DMS53 treated with DMSO at 0.1 percent for 48 hours (cell line): ENCODE measurements around the gene RAB5IF.
A peak's percentile ranks its signal among the peaks of the same experiment; 100 is the strongest.
"Not testable (repeated sequence)": the region's sequence is repeated elsewhere in the genome, so short reads cannot be mapped to it uniquely, and the experiment has no call there.

Source experiments
- DNase-seq: peaks from one replicate; lab custom pipeline; 2025; ENCODE audit not compliant: unreplicated experiment; lab: John Stamatoyannopoulos, UW

RAB5IF gene

GRCh38 chr20:36585410-36586125, 20.0 kb upstream of the RAB5IF start:
- no peak for DNase-seq

DNA sequence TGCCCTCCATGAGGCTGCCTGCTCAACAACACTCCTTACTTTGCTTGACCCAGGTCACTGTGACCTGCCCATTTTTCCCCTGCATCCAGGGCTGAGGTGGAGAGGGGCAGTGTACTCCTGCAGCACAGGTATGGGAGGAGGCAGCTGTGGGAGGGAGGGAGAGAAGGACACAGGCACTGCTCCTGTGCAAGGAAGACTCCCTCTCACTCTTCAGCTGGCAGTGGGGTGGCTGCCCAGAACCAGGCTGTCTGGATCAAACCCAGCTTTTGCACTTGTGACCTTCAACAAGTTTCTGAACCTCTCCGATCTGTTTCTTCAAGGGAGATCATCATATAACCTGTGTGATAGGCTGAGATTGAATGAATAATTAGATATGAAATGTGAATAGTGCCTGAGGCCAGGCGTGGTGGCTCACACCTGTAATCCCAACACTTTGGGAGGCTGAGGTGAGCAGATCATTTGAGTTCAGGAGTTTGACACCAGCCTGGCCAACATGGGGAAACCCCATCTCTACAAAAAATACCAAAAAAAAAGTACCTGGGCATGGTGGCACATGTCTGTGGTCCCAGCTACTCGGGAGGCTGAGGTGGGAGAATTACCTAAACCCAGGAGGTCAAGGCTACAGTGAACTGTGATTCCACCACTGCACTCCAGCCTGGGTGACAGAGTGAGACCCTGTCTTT, 18.1 kb upstream of the RAB5IF start:
- DNase-seq, result no peak

GRCh38 chr20:36591281-36591680, 14.3 kb upstream of the RAB5IF start:
- DNase-seq, result no peak

GRCh38 chr20:36591854-36592641, 13.5 kb upstream of the RAB5IF start:
- DNase-seq, result no peak

GRCh38 chr20:36593347-36593929, 12.1 kb upstream of the RAB5IF start:
- no peak for DNase-seq

DNA sequence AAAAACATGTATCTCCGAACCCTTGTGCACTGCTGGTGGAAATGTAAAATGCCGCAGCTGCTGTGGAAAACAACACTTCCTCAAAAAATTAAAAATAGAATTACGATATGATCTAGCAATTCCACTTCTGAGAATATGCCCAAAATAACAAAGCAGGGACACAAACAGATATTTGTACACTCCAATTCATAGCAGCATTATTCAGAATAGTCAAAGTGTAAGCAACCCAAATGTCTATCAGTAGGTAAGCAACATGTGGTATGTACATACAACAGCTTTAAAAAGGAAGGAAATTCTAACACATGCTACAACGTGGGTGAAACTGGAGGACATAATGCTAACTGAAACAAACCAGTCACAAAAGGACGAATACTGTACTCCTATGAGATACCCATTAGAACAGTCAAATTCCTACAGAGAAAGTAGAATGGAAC, 5.7 kb upstream of the RAB5IF start:
- DNase-seq, result no peak

DNA sequence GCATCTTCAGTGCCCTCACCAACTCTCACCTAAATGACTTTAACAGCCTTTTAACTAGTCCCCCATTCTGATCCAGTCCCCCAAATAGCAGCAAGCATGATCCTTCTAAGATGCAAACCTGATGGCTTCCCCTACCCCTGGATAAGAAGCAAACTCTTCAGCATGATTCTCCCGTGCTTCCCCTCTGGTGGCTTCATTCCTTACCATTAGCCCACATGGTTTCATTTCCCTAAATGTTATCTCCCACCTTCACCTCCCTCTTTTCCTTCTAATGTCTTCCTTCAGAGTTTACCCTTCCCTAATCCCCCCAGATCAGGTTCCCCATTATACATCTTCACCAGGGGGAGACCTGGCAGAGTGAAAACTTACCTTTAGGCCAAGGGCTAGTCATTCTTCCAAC, 4.0 kb upstream of the RAB5IF start:
- no peak for DNase-seq

DNA sequence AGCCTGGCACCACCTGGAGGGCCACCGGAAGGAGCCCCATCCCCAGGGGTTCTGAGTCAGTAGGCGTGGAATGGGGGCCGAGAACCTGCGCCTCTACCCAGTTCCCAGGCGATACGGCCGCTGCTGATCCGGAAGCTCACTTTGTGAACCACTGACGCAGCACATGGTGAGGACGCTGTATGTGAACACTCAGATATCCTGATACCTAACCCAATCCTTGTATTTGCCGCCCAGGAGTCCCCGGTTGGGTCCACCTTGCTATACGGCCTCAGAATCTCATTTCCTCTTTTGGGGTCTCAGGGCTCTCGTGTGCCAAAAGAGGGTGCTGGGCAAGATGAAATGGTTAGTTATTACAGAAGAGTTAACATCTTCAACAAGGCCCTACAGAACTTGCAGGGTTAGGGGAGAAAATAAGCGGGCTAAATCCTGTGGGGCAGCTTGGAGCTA, 604 bp upstream of the RAB5IF start:
- DNase-seq, result peak; percentile 73

GRCh38 chr20:36606158-36607066, 833 bp downstream of the RAB5IF start:
- no peak for DNase-seq

GRCh38 chr20:36607586-36608387, 2.2 kb downstream of the RAB5IF start:
- DNase-seq, result no peak

GRCh38 chr20:36608388-36608728, 2.8 kb downstream of the RAB5IF start:
- DNase-seq, result not testable (repeated sequence)

- DNase-seq, result no peak
Observed at GRCh38 chr20:36611625-36612024, 6.0 kb downstream of the RAB5IF start.

DNA sequence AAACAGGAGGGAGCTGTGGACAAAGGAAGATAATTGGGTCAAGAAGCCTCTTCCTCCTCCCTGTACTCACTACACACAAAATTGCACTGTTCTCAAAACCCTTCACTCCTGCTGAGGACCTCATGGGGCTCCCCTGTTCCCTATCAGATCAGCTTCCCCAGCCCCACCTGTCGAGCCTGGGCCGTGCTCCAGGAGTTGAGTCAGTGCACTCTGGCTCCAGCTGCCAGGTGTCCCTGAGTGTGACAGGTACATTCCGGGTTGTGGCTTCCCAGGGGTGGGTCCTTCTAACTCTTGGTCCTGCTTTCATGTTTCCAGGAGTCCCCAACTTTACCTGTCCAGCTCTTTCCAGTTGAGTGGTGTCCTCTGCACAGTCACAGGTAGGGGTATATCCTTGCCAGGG, 8.4 kb downstream of the RAB5IF start:
- DNase-seq, result peak; percentile 68

- DNase-seq, result peak; percentile 33
Observed at GRCh38 chr20:36614781-36615557, 9.4 kb downstream of the RAB5IF start.

- no peak for DNase-seq
Observed at GRCh38 chr20:36620917-36621316, 15.3 kb downstream of the RAB5IF start.

- no peak for DNase-seq
Observed at GRCh38 chr20:36623444-36623843, 17.9 kb downstream of the RAB5IF start.

- DNase-seq, result peak; percentile 75
Observed at GRCh38 chr20:36624068-36624943, 18.7 kb downstream of the RAB5IF start.

- DNase-seq, result peak; percentile 76
Observed at GRCh38 chr20:36624944-36625324, 19.4 kb downstream of the RAB5IF start.
